ENCODE data around the gene ZP1. TPM values are rescaled to one million over a fixed set of nuclear protein-coding genes. Genes with fewer than 3 reads are reported as not detected.

Gene ZP1
- total and polyA plus RNA-seq, 2 of the 8 experiments (the other 6 are each of a cell fraction or from before 2014, with no cell fraction given), result not detected

- H3K14ac ChIP-seq (ENCODE audit: insufficient read length), result no peak overlapping the region
- no peak overlapping the region for H2BK5ac ChIP-seq (ENCODE audit: low read depth, low read length)
- H2AFZ ChIP-seq (ENCODE audit: low read length), result no peak overlapping the region
- H3K23me2 ChIP-seq (ENCODE audit: low read depth, low read length), result no peaks in the 10 kb centered on the region
- no peak overlapping the region for H3K4me2 ChIP-seq (ENCODE audit: insufficient read depth in 1 of 2, low read depth in 2 of 2, low read length in 2 of 2)
- no peak overlapping the region for H2BK12ac ChIP-seq (ENCODE audit: low read depth, low read length)
- ChIA-PET CTCF (ENCODE audit: partially characterized antibody) (interaction anchor here (9.5 kb wide), 1 partner anchor 9 kb away, joined by 52 read pairs; no protein-coding TSS in a partner anchor), POLR2A (ENCODE audit: partially characterized antibody) (no interaction called here)
- H2BK20ac ChIP-seq (ENCODE audit: low read length), result no peak overlapping the region
- H3K18ac ChIP-seq (ENCODE audit: extremely low read depth, low read length), result no peak overlapping the region
- H4K20me1 ChIP-seq (replicated peaks in 1 of 2; ENCODE audit: control insufficient read depth in 1 of 2, insufficient read depth in 2 of 2, low read length in 2 of 2), result no peaks in the 10 kb centered on the region
- FAIRE-seq, result no peak
- 83% methylated on average over 1 of the region's 1 CpG; no CpG with 5 or more reads in 1 of the 2 experiments for WGBS, 2 experiments (ENCODE audit: extremely low coverage in 1 of 2, insufficient coverage in 1 of 2, insufficient read length in 1 of 2, insufficient replicate concordance in 2 of 2, low coverage in 1 of 2, low lambda C conversion rate in 2 of 2, missing lambda C conversion rate in 1 of 2)
- H3K23ac ChIP-seq (ENCODE audit: insufficient read length), result no peak overlapping the region
- H3K36me3 ChIP-seq (ENCODE audit: control insufficient read depth in 2 of 4, insufficient read depth in 4 of 4, low read length in 3 of 4), result peaks cover 0 to 5% (median 0%) of the 10 kb centered on the region in 4 experiments; a peak in 2 of 8 replicates
- H2BK120ac ChIP-seq (replicated peaks; ENCODE audit: low read depth, low read length), result no peak overlapping the region
- no peaks in the 10 kb centered on the region for H3K27me3 ChIP-seq (replicated peaks in 1 of 4; ENCODE audit: control insufficient read depth in 3 of 4, extremely low read depth in 1 of 4, insufficient read depth in 3 of 4, low read length in 3 of 4)
- no peak overlapping the region for H2AK5ac ChIP-seq (ENCODE audit: low read depth, low read length)
- no peak overlapping the region for H3K4me3 ChIP-seq (ENCODE audit: extremely low read depth in 1 of 4, insufficient read depth in 2 of 4, low read depth in 3 of 4, low read length in 4 of 4)
- H4K91ac ChIP-seq (replicated peaks; ENCODE audit: insufficient read length, low read length), result no peak overlapping the region
- H3K4ac ChIP-seq (replicated peaks; ENCODE audit: insufficient read length, low read depth, low read length), result no peak overlapping the region
- no peaks in the 10 kb centered on the region; a peak in 1 of 7 replicates for H3K4me1 ChIP-seq (replicated peaks in 1 of 4; ENCODE audit: control insufficient read depth in 3 of 4, insufficient read depth in 4 of 4, low read length in 3 of 4)
- no peak overlapping the region for H3K27ac ChIP-seq (ENCODE audit: low read depth, low read length)
- no peak overlapping the region for H4K8ac ChIP-seq (ENCODE audit: extremely low read depth, insufficient read depth, low read length)
- no peak overlapping the region for H4K5ac ChIP-seq (ENCODE audit: insufficient read length, low read depth, low read length)
- H3K79me2 ChIP-seq (ENCODE audit: control insufficient read depth in 1 of 2, insufficient read depth in 2 of 2, low read length in 2 of 2), result no peaks in the 10 kb centered on the region
- no peak overlapping the region for H2BK15ac ChIP-seq (ENCODE audit: low read length)
- no peak for DNase-seq (ENCODE audit: low read depth in 1 of 2, low spot score in 2 of 2)
- no peaks in the 10 kb centered on the region for H3K9me3 ChIP-seq (ENCODE audit: insufficient read depth in 2 of 2, low read depth in 1 of 2, low read length in 1 of 2)
- H3K56ac ChIP-seq (replicated peaks; ENCODE audit: insufficient read length, low read depth, low read length), result no peak overlapping the region
- no peaks in the 10 kb centered on the region for H3K79me1 ChIP-seq (ENCODE audit: low read depth, low read length)
- no peak overlapping the region for H3K9ac ChIP-seq (replicated peaks in 1 of 4; ENCODE audit: extremely low read depth in 1 of 4, low read depth in 3 of 4, low read length in 3 of 4)
- TF ChIP-seq TAF7 (optimal IDR thresholded peaks at IDR 0.05; ENCODE audit: borderline replicate concordance, low read depth, low read length) (no peak), CEBPB (IDR thresholded peaks at IDR 0.05; ENCODE audit: low read depth, low read length) (no peak), MAX (IDR thresholded peaks at IDR 0.05) (no peak), ASH2L (IDR thresholded peaks at IDR 0.05; ENCODE audit: low read length) (no peak), BRCA1 (IDR thresholded peaks at IDR 0.05; ENCODE audit: low read depth, low read length) (no peak), KDM5A (IDR thresholded peaks at IDR 0.05; ENCODE audit: low read length) (no peak), JUN (IDR thresholded peaks at IDR 0.05; ENCODE audit: low read depth, low read length) (no peak), ATF3 (IDR thresholded peaks at IDR 0.05; ENCODE audit: insufficient read depth, low read depth, low read length) (no peak), E2F6 (IDR thresholded peaks at IDR 0.05) (no peak), ATF2 (IDR thresholded peaks at IDR 0.05; ENCODE audit: low read length) (no peak), HDAC6 (IDR thresholded peaks at IDR 0.05; ENCODE audit: low read depth, low read length) (no peak), POLR2A (IDR thresholded peaks at IDR 0.05; ENCODE audit: control extremely low read depth in 1 of 2, low read depth in 2 of 2, low read length in 2 of 2) (no peak)
Observed at GRCh38 chr11:60879104-60879503, 11.8 kb downstream of the ZP1 start.
